NCI-H2171 (cell line): ENCODE measurements around the gene FBXL13.
"Not testable (repeated sequence)": the region's sequence is repeated elsewhere in the genome, so short reads cannot be mapped to it uniquely, and the experiment has no call there.

Experiments
- DNase-seq: peaks from one replicate; lab custom pipeline; 2025; lab: John Stamatoyannopoulos, UW

Gene FBXL13

DNA sequence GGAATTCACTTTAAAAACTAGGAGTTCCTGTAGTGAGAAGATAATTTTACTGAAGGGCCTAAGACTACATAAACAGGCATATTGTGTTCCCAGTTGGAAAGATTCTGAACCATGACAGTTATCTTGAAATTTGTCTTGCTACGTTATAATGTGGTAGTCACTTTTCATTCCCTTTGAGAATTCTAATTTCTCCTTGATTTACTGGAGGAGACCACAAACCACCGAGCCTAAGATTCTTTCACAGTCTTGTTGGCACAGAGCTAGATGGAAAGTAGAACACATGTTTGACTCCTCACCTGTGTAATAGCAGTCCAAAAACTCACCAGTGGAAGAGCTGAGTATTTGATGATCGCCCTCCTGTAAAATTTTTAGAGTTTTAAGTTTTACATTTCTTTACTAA lies 5.2 kb upstream of the FBXL13 start:
- DNase-seq = no peak

DNA sequence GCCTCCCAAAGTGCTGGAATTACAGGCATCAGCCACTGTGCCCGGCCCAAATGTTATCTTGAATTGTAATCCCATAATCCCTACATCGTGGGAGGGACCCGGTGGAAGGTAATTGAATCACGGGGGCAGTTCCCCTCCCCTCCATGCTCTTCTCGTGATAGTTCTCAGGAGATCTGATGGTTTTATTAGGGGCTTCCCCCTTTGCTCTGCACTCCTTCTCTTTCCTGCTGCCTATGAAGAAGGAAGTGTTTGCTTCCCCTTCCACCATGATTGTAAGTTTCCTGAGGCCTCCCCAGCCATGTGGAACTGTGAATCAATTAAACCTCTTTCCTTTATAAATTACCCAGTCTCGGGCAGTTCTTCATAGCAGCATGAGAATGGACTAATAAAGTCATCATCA lies 3.6 kb upstream of the FBXL13 start:
- DNase-seq = not testable (repeated sequence)

DNA sequence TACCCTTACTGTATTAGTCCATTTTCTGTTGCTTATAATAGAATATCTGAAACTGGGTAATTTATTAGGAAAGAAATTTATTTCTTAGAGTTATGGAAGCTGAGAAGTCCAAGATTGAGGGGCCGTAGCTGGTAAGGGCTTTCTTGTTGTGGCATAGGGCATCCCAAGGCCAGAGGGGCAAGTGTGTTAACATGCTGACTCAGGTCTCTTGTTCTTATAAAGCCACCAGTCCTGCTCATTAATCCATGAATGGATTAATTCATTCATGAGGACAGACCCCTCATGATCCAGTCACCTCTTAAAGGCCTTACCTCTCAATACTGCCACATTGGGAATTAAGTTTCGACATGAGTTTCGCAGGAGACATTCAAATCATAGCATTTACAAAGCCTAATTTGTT lies 2.7 kb upstream of the FBXL13 start:
- no peak for DNase-seq

DNA sequence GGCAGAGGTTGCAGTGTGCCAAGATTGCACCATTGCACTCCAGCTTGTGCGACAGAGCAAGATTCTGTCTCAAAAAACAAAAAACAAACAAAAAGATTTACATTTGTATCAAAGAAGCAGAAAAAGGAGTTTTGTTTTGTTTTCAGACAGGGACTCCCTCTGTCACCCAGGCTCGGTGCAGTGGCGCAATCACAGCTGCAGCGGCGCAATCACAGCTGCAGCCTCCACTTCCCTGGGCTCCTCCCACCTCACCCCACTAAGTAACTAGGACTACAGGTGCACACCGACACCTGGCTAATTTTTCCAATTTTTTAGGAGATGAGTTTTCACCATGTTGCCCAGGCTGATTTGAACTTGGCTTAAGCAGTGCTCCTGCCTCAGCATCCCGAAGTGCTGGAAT lies 2.2 kb upstream of the FBXL13 start:
- DNase-seq = no peak

DNA sequence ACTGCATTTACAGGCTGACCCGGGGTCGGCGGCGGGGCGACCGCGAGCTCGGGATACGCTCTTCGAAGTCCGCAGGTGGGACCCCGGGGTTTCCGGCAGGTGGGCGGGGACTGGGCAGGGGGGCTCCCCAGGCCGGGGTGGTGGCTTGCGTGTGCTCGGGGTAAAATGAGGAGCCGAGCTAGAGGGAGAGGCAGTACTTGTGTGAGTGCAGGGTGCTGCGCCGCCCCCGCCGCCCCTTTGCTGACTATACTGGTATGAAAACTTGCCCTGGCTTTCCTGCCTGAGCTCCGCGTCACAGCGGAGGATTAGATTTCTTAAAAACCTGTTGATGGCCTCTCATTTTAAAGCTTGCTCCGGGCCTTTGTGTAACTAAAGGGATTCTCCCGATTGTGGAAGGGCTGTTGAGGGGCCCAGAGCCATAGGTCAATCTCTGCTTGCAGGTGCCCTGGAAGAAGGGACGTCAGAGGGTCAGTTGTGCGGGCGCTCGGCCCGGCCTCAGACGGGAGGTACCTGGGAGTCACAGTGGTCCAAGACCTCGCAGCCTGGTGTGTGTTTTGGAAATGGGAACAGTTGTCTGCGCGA lies 832 bp upstream of the FBXL13 start:
- DNase-seq = peak; percentile 56

DNA sequence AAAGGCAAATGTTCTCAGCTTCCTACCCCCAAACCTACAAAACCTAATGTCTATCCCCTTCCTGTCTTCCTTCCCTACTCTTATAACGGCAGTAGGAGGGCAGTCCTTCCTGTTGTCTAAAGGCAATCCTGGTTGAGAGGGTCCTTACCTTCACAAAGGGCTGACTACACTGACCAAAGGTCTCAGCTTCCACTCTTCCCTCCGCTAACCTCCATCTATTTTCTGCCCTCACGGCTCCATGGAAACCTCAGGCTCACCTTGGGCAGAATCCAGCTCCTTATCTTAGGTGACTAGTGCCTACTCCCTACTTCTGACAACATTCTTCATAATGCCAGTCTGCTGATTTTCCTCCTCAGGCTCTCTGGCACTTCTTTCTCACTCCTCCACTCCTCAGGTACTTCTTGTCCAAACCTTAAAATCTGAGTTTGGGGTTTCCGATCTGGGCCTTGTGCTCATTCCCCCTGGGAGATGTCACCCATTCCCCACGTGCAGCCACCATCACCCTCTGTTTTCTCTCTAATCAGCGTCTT lies 542 bp downstream of the FBXL13 start:
- DNase-seq = no peak

DNA sequence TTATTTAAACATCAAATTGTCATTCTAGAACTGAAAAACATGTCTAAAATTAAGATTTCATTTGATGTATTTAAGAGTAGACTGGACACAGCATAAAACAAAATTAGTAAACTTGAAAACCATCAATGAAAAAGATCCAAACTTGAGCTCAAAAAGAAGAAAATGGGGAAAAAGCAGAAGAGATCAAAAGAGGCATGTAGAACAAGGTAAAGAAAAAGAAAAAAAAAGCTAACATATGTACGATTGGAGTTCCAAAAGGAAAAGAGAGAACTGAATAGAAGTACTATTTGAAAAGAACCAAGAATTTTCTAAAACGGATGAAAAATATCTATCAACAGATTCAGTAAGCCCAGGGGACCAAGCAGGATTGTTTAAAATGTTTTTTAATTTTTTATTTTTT lies 3.6 kb downstream of the FBXL13 start:
- no peak for DNase-seq

GRCh38 chr7:103068414-103069403 lies 5.9 kb downstream of the FBXL13 start:
- no peak for DNase-seq

DNA sequence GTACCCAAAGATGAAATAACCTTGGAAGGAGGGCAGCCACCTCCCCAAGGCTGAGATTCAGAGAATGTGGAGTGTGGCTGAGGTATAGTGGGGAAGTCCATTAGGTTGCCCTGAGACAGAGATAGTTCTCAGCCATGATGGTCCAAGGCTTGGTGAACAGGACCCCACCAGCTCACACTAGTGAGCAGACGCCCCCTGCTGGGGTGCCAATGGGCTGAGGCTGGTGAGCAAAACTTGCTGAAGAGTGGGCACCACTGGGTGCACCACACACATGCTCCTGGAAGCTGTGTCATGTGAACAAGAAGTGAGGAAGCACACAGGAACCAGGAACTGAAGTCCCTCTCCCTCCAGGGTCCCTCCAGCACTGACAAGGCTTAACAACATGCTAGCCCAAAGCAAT lies 8.9 kb downstream of the FBXL13 start:
- DNase-seq = no peak

DNA sequence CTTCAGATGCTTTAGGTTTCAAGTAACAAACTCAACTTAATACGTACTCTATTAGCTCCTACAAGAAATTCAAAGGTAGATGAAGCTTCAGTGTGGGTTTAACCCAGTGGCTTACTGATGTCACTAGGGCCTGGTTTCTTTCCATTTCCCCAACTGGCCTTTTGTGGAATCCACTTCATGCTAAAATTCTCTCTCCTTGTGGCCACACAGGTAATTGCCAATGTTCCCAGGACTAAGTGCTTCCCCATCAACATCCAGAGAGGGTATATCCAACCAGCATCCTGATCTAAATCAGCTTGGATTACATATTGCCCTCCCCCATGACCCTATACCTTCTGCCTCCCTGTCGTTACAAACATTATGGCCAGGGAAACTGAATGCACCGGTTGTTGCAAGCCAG lies 10.7 kb downstream of the FBXL13 start:
- DNase-seq = no peak

- no peak for DNase-seq
Measured at GRCh38 chr7:103059471-103059870, 15.1 kb downstream of the FBXL13 start.

DNA sequence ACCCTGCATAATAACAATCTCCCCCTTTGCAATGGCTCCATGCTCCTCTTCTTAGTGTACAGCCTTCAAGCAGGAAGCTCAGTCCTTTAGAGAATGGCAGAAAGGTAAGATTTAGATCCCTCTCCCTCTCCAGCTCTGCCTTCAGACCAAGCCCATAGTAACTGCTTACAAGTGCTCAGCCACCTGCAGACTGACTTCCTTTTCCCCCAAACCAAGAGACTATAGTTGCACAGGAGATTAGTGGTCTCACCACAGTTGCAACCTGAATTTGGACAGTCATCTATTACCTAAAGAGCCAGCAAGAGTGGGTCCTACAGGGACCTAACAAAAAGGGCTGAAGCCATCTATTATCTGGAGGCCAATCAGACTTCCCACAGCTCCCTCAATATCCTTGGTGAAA lies 16.5 kb downstream of the FBXL13 start:
- DNase-seq = no peak

- DNase-seq = not testable (repeated sequence)
Measured at GRCh38 chr7:103056006-103056405, 18.6 kb downstream of the FBXL13 start.

GRCh38 chr7:103051519-103051918 lies 23.1 kb downstream of the FBXL13 start:
- DNase-seq = no peak

GRCh38 chr7:103048833-103049232 lies 25.8 kb downstream of the FBXL13 start:
- no peak for DNase-seq

DNA sequence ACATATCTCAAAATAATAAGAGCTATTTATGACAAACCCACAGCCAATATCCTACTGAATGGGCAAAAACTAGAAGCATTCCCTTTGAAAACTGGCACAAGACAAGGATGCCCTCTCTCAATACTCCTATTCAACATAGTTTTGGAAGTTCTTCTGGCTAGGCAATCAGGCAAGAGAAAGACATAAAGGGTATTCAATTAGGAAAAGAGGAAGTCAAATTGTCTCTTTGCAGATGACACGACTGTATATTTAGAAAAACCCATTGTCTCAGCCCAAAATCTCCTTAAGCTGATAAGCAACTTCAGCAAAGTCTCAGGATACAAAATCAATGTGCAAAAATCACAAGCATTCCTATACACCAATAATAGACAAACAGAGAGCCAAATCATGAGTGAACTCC lies 32.8 kb downstream of the FBXL13 start:
- DNase-seq = not testable (repeated sequence)

DNA sequence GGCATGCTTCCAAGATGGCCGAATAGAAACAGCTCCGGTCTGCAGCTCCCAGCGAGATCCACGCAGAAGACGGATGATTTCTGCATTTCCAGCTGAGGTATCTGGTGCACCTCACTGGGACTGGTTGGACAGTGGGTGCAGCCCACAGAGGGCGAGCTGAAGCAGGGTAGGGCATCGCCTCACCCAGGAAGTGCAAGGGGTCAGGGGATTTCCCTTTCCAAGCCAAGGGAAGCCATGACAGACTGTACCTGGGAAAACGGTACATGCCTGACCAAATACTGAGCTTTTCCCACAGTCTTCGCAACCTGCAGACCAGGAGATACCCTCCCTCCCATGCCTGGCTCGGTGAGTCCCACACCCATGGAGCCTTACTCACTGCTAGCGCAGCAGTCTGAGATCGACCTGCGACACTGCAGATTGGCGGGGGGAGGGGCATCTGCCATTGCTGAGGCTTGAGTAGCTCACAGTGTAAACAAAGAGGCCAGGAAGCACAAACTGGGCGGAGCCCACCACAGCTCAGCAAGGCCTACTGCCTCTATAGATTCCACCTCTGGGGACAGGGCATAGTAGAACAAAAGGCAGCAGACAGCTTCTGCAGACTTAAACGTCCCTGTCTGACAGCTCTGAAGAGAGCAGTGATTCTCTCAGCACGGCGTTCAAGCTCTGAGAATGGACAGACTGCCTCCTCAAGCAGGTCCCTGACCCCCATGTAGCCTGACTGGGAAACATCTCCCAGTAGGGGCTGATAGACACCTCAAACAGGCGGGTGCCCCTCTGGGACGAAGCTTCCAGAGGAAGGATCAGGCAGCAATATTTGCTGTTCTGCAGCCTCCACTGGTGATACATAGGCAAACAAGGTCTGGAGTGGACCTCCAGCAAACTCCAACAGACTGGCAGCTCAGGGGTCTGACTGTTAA lies 36.5 kb downstream of the FBXL13 start:
- DNase-seq = not testable (repeated sequence)

GRCh38 chr7:103037476-103037822 lies 37.1 kb downstream of the FBXL13 start:
- no peak for DNase-seq

- DNase-seq = not testable (repeated sequence)
Measured at GRCh38 chr7:103034318-103034717, 40.3 kb downstream of the FBXL13 start.

DNA sequence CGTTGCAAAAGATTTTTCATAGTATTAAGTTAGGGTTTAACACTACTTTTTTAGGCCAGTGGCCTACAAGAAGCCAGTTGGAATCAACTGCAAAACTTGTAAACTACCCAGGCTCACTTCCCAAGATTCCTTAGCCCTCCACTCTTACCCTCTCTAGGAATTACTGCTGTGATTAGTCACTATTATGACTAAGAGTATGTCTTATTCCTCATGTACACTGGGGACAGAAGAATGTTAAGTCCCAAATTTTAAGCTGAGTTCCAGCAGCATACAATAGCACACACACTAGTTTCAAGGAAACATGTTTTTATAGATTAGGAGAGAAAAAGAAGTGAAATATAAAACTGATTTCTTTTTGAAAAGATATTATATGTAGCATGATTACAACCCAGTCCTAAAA lies 42.8 kb downstream of the FBXL13 start:
- no peak for DNase-seq

- no peak for DNase-seq
Measured at GRCh38 chr7:103031024-103031423, 43.6 kb downstream of the FBXL13 start.

DNA sequence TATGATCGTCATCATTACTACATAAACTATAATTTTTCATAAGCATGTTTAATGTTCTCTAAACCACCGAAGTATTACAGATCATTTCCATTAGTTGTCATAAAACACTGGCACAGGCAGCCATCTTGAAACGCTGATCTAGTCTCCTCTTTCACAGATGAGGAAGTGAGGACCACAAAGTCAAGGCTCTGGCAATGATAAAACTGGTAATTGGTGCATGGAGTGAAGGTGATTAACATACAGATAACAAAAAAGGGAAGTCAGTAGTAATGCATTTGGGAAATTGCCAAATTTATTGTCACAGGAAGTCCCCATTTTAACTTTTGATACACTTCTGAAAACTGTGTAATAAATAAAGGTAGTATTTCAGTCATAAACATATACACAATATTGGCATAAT lies 49.3 kb downstream of the FBXL13 start:
- no peak for DNase-seq
